SK-N-SH (cell line): ENCODE results near the gene XIRP2.

Experiments used
- CTCF ChIP-seq: fragments of 200-600 bp; sonication (generic); IDR thresholded peaks from 2 replicates; pipeline ENCODE4 v1.6.1; 2017; ENCODE audit warnings: antibody characterized with exemption, mild to moderate bottlenecking, moderate library complexity
- GABPA ChIP-seq: IDR thresholded peaks from 2 replicates; pipeline ENCODE4 v1.4.0; 2012; ENCODE audit warnings: low read depth, mild to moderate bottlenecking
- REST ChIP-seq: IDR thresholded peaks from 2 replicates; pipeline ENCODE4 v1.6.1; 2012; ENCODE audit warnings: mild to moderate bottlenecking, low read depth, low read length, moderate library complexity
- RFX5 ChIP-seq: IDR thresholded peaks from 2 replicates; pipeline ENCODE4 v1.6.1; 2012; ENCODE audit warnings: mild to moderate bottlenecking, improper control_type of control experiment, low read length
- SMC3 ChIP-seq: IDR thresholded peaks from 2 replicates; pipeline ENCODE4 v1.6.1; 2012; ENCODE audit warnings: low read depth, low read length, improper control_type of control experiment

GRCh38 chr2:167265004-167265403, 376.7 kb downstream of the XIRP2 start:
- no peak for TF ChIP-seq REST
- no peak for TF ChIP-seq CTCF
- no peak for TF ChIP-seq SMC3
- TF ChIP-seq GABPA: no peak
- TF ChIP-seq RFX5: no peak
